ENCODE measurements around the gene CCDC170. TPM values are rescaled to one million over a fixed set of nuclear protein-coding genes. Genes with fewer than 3 reads are reported as not detected.

Gene CCDC170
- polyA plus RNA-seq, 1 of the 3 experiments (the other 2 are of a cell fraction), result not detected

- no peak for TF ChIP-seq CTCF (IDR thresholded peaks at IDR 0.05)
- TF ChIP-seq RFX5 (IDR thresholded peaks at IDR 0.05; ENCODE audit: low read length), result no peak
- no peak for TF ChIP-seq FOSL2 (IDR thresholded peaks at IDR 0.05; ENCODE audit: borderline replicate concordance, low read depth)
- no peak for TF ChIP-seq SIN3A (IDR thresholded peaks at IDR 0.05; ENCODE audit: borderline replicate concordance, low read depth, low read length)
- TF ChIP-seq JUND (IDR thresholded peaks at IDR 0.05), result no peak
- TF ChIP-seq PBX3 (IDR thresholded peaks at IDR 0.05), result no peak
- no peak for TF ChIP-seq FOXJ3 (CRISPR knock-in tag; IDR thresholded peaks at IDR 0.05)
These were observed 124.9 kb downstream of the CCDC170 start (continued) for GRCh38 chr6:151618717-151619116.

- Histone ChIP-seq H3K4me1 (ENCODE audit: control insufficient read depth in 1 of 2, insufficient read depth in 2 of 2, low read depth in 1 of 2, low read length in 1 of 2) (no peaks in the 10 kb centered on the region), H3K9me3 (no peaks in the 10 kb centered on the region), H3K4me3 (ENCODE audit: low read depth in 2 of 2, low read length in 1 of 2) (no peak overlapping the region), H3F3A (replicated peaks; ENCODE audit: insufficient read depth) (no peaks in the 10 kb centered on the region), H3K27ac (ENCODE audit: low read depth in 2 of 2, low read length in 1 of 2) (no peak overlapping the region), H3K79me2 (ENCODE audit: insufficient read depth) (no peaks in the 10 kb centered on the region), H3K36me3 (replicated peaks in 1 of 2; ENCODE audit: control insufficient read depth in 1 of 2, insufficient read depth in 2 of 2, low read length in 1 of 2) (no peaks in the 10 kb centered on the region), H4K20me1 (ENCODE audit: insufficient read depth) (no peaks in the 10 kb centered on the region), H3K4me2 (no peak overlapping the region), H2AFZ (ENCODE audit: low read depth) (no peak overlapping the region), H3K9me2 (no peaks in the 10 kb centered on the region), H3K27me3 (ENCODE audit: insufficient read depth) (no peaks in the 10 kb centered on the region; the same call in 1 of the 2 replicates), H3K9ac (no peak overlapping the region)
- no peak for TF ChIP-seq IRF3 (IDR thresholded peaks at IDR 0.05; ENCODE audit: low read depth, low read length)
- WGBS (ENCODE audit: low lambda C conversion rate), result 31% methylated on average over 4 of the region's 4 CpGs
- ChIA-PET CTCF (no interaction called here), POLR2A (no interaction called here)
- no peak for DNase-seq
These were observed 126.4 kb downstream of the CCDC170 start for GRCh38 chr6:151620179-151620578.

- no peak overlapping the region for H3K9ac ChIP-seq
- H3K27ac ChIP-seq (ENCODE audit: low read depth in 2 of 2, low read length in 1 of 2), result no peak overlapping the region
- no peak overlapping the region for H3K4me3 ChIP-seq (ENCODE audit: low read depth in 2 of 2, low read length in 1 of 2)
- 9% methylated on average over 2 of the region's 2 CpGs for WGBS (ENCODE audit: low lambda C conversion rate)
- DNase-seq, result no peak
- no peaks in the 10 kb centered on the region for H4K20me1 ChIP-seq (ENCODE audit: insufficient read depth)
- H3K27me3 ChIP-seq (ENCODE audit: insufficient read depth), result no peaks in the 10 kb centered on the region; the same call in 1 of the 2 replicates
- no peaks in the 10 kb centered on the region for H3K4me1 ChIP-seq (ENCODE audit: control insufficient read depth in 1 of 2, insufficient read depth in 2 of 2, low read depth in 1 of 2, low read length in 1 of 2)
- H3F3A ChIP-seq (replicated peaks; ENCODE audit: insufficient read depth), result no peaks in the 10 kb centered on the region
- no peak overlapping the region for H3K4me2 ChIP-seq
- no peak overlapping the region for H2AFZ ChIP-seq (ENCODE audit: low read depth)
- H3K9me2 ChIP-seq, result no peaks in the 10 kb centered on the region
- POLR2A ChIA-PET, result no interaction called here
- no peaks in the 10 kb centered on the region for H3K36me3 ChIP-seq (replicated peaks in 1 of 2; ENCODE audit: control insufficient read depth in 1 of 2, insufficient read depth in 2 of 2, low read length in 1 of 2)
- TF ChIP-seq POLR2AphosphoS5 (IDR thresholded peaks at IDR 0.05; ENCODE audit: low read depth, low read length) (no peak), ZBTB33 (IDR thresholded peaks at IDR 0.05; ENCODE audit: borderline replicate concordance, low read depth) (no peak), PBX3 (IDR thresholded peaks at IDR 0.05) (no peak), FOSL2 (IDR thresholded peaks at IDR 0.05; ENCODE audit: borderline replicate concordance, low read depth) (no peak), EZH2phosphoT487 (IDR thresholded peaks at IDR 0.05; ENCODE audit: borderline replicate concordance, low read depth) (no peak), GABPA (IDR thresholded peaks at IDR 0.05; ENCODE audit: low read depth) (no peak), CTCF (IDR thresholded peaks at IDR 0.05) (no peak), FOXM1 (IDR thresholded peaks at IDR 0.05; ENCODE audit: low read depth) (no peak), NRF1 (IDR thresholded peaks at IDR 0.05; ENCODE audit: low read depth, low read length) (no peak), TCF12 (IDR thresholded peaks at IDR 0.05) (no peak), FOXJ3 (CRISPR knock-in tag; IDR thresholded peaks at IDR 0.05) (no peak)
- CTCF ChIA-PET, result no interaction called here
- H3K79me2 ChIP-seq (ENCODE audit: insufficient read depth), result no peaks in the 10 kb centered on the region
- no peaks in the 10 kb centered on the region for H3K9me3 ChIP-seq
These were observed 130.3 kb downstream of the CCDC170 start for GRCh38 chr6:151624071-151624470.
